WTC11 (cell line): ENCODE data around the gene VILL. TPM values are rescaled to one million over a fixed set of nuclear protein-coding genes. Genes with fewer than 3 reads are reported as not detected.

Source experiments
- ATAC-seq: fragments of 200-7000 bp; cut with Tn5 transposase; 2 replicates; pipeline ENCODE4 v1.10.0; 2021; ENCODE audit warnings: mild to moderate bottlenecking, moderate library complexity
- CTCF ChIA-PET: fragments of 300-600 bp; sonication (Branson Sonifier 250); formaldehyde crosslinking; loops from one replicate; lab custom pipeline; 2021; ENCODE audit warnings: antibody characterized with exemption; lab: Charles Lee
- POLR2A ChIA-PET: fragments of 350-600 bp; sonication (Branson Sonifier 250); formaldehyde crosslinking; loops from one replicate; lab custom pipeline; 2021; ENCODE audit warnings: antibody characterized with exemption; lab: Charles Lee
- DNase-seq: peaks from one replicate; pipeline ENCODE4 v3.0.0; 2021; ENCODE audit warnings: low spot score
- H3K27ac Mint-ChIP-seq: 2 replicates; pipeline ENCODE4 v1.8.0; 2021; ENCODE audit warnings: mixed read lengths
- H3K27me3 Mint-ChIP-seq: 2 replicates; pipeline ENCODE4 v1.8.0; 2021; ENCODE audit warnings: low read depth, mild to moderate bottlenecking, moderate library complexity, mixed read lengths
- H3K36me3 Mint-ChIP-seq: 2 replicates; pipeline ENCODE4 v1.8.0; 2021; ENCODE audit warnings: mixed read lengths
- H3K4me1 Mint-ChIP-seq: 2 replicates; pipeline ENCODE4 v1.8.0; 2022; ENCODE audit warnings: mixed read lengths
- H3K4me3 Mint-ChIP-seq: 2 replicates; pipeline ENCODE4 v1.8.0; 2021; ENCODE audit warnings: mild to moderate bottlenecking, moderate library complexity, mixed read lengths
- H3K9me3 Mint-ChIP-seq: 2 replicates; pipeline ENCODE4 v1.8.0; 2021; ENCODE audit warnings: mixed read lengths
- CBFB ChIP-seq: sonication (generic); formaldehyde crosslinking; IDR thresholded peaks from 2 replicates; pipeline ENCODE4 v1.8.1; 2022; ENCODE audit warnings: mild to moderate bottlenecking, low read depth, missing genetic modification reagents
- CDX4 ChIP-seq: fragments of 250-450 bp; sonication (Bioruptor Pico); IDR thresholded peaks from 2 replicates; pipeline ENCODE4 v1.9.0; 2021; ENCODE audit warnings: moderate library complexity, mild to moderate bottlenecking, inconsistent platforms, borderline replicate concordance
- ELF4 ChIP-seq: sonication (generic); formaldehyde crosslinking; IDR thresholded peaks from 2 replicates; pipeline ENCODE4 v1.8.1; 2022; ENCODE audit warnings: low read depth, mild to moderate bottlenecking, moderate library complexity, missing genetic modification reagents
- ERG ChIP-seq: fragments of 250-450 bp; sonication (Bioruptor Pico); IDR thresholded peaks from 2 replicates; pipeline ENCODE4 v1.8.0; 2021; ENCODE audit warnings: mild to moderate bottlenecking
- GABPB1 ChIP-seq: sonication (generic); formaldehyde crosslinking; IDR thresholded peaks from 2 replicates; pipeline ENCODE4 v1.8.1; 2023; ENCODE audit warnings: mild to moderate bottlenecking, missing genetic modification reagents
- IRF1 ChIP-seq: sonication (generic); formaldehyde crosslinking; IDR thresholded peaks from 2 replicates; pipeline ENCODE4 v1.8.0; 2023; ENCODE audit warnings: missing genetic modification reagents
- JAZF1 ChIP-seq: fragments of 250-450 bp; sonication (Bioruptor Pico); IDR thresholded peaks from 2 replicates; pipeline ENCODE4 v1.9.0; 2021; ENCODE audit warnings: moderate library complexity, mild to moderate bottlenecking, inconsistent platforms
- JUN ChIP-seq: sonication (generic); formaldehyde crosslinking; IDR thresholded peaks from 2 replicates; pipeline ENCODE4 v1.8.0; 2023; ENCODE audit warnings: mild to moderate bottlenecking, missing genetic modification reagents
- MLX ChIP-seq: sonication (generic); formaldehyde crosslinking; IDR thresholded peaks from 2 replicates; pipeline ENCODE4 v1.8.1; 2023; ENCODE audit warnings: mild to moderate bottlenecking, missing genetic modification reagents, moderate library complexity
- NR1H2 ChIP-seq: sonication (generic); formaldehyde crosslinking; IDR thresholded peaks from 2 replicates; pipeline ENCODE4 v1.9.0; 2021; ENCODE audit warnings: mild to moderate bottlenecking, moderate library complexity, missing genetic modification reagents
- PRDM15 ChIP-seq: sonication (generic); formaldehyde crosslinking; IDR thresholded peaks from 2 replicates; pipeline ENCODE4 v1.8.0; 2022; ENCODE audit warnings: missing genetic modification reagents
- SMAD4 ChIP-seq: sonication (generic); formaldehyde crosslinking; IDR thresholded peaks from 2 replicates; pipeline ENCODE4 v1.8.0; 2022; ENCODE audit warnings: mild to moderate bottlenecking, missing genetic modification reagents
- STAT6 ChIP-seq: sonication (generic); formaldehyde crosslinking; conservative IDR thresholded peaks from 2 replicates; pipeline ENCODE4 v1.8.1; 2023; ENCODE audit warnings: mild to moderate bottlenecking, low read depth, missing genetic modification reagents, moderate library complexity
- USF1 ChIP-seq: sonication (generic); formaldehyde crosslinking; IDR thresholded peaks from 2 replicates; pipeline ENCODE4 v1.8.0; 2022; ENCODE audit warnings: mild to moderate bottlenecking, missing genetic modification reagents
- ZNF232 ChIP-seq: sonication (generic); formaldehyde crosslinking; IDR thresholded peaks from 2 replicates; pipeline ENCODE4 v1.8.0; 2022; ENCODE audit warnings: mild to moderate bottlenecking, missing genetic modification reagents
- ZNF423 ChIP-seq: fragments of 250-450 bp; sonication (Bioruptor Pico); IDR thresholded peaks from 2 replicates; pipeline ENCODE4 v2.1.2; 2022; ENCODE audit warnings: mild to moderate bottlenecking, moderate library complexity
- ZNF425 ChIP-seq: fragments of 250-450 bp; sonication (Bioruptor Pico); conservative IDR thresholded peaks from 2 replicates; pipeline ENCODE4 v1.9.0; 2021; ENCODE audit warnings: mild to moderate bottlenecking
- total RNA-seq: library from RNA; stranded (reverse); gene quantifications from 3 replicates; pipeline ENCODE4 v1.2.3, GENCODE V29; 2021

Gene VILL
- total RNA-seq, 1 experiment from 2014 or later = 4.7 TPM

GRCh38 chr3:37987315-37987697 lies 3.3 kb upstream of the VILL start:
- Mint-ChIP-seq H3K27me3 (peaks cover 3% of the 10 kb centered on the region), H3K36me3 (no peaks in the 10 kb centered on the region), H3K27ac (no peak overlapping the region), H3K9me3 (no peaks in the 10 kb centered on the region), H3K4me3 (no peak overlapping the region), H3K4me1 (peaks cover 10% of the 10 kb centered on the region)
- no peak for DNase-seq
- ChIA-PET POLR2A (no interaction called here), CTCF (interaction anchor here (6.0 kb wide), 1 partner anchor 10 kb away, joined by 37 read pairs; no protein-coding TSS in a partner anchor)
- ATAC-seq = no peak
- TF ChIP-seq SMAD4 (no peak), ERG (no peak), STAT6 (CRISPR knock-in tag) (no peak), ELF4 (CRISPR knock-in tag) (no peak), USF1 (CRISPR knock-in tag) (no peak), MLX (CRISPR knock-in tag) (no peak), CDX4 (no peak), PRDM15 (CRISPR knock-in tag) (no peak), IRF1 (no peak), ZNF425 (CRISPR knock-in tag) (no peak), ZNF232 (CRISPR knock-in tag) (no peak), CBFB (CRISPR knock-in tag) (no peak), JUN (CRISPR knock-in tag) (no peak), NR1H2 (CRISPR knock-in tag) (no peak), ZNF423 (CRISPR knock-in tag) (no peak), GABPB1 (CRISPR knock-in tag) (no peak), JAZF1 (CRISPR knock-in tag) (no peak)
- TF ChIP-seq, all 79 proteins: peak for 0
